Mesodermal cell (in vitro differentiated cells): ENCODE data around the gene KCNH2.

ENCODE experiments used
- H3K27ac ChIP-seq: 2 replicates; pipeline ENCODE4 v1.7.0; 2013; ENCODE audit warnings: mild to moderate bottlenecking, low read depth, low read length, moderate library complexity; ENCODE audit not compliant: severe bottlenecking
- H3K36me3 ChIP-seq: 2 replicates; pipeline ENCODE4 v1.7.1; 2013; ENCODE audit warnings: mild to moderate bottlenecking, low read length, moderate library complexity; ENCODE audit not compliant: control insufficient read depth, insufficient read depth
- H3K4me1 ChIP-seq: one replicate; pipeline ENCODE4 v1.7.1; 2013; ENCODE audit warnings: mild to moderate bottlenecking, low read length; ENCODE audit not compliant: insufficient read depth, control insufficient read depth, poor library complexity, severe bottlenecking
- H3K4me3 ChIP-seq: 2 replicates; pipeline ENCODE4 v1.7.0; 2013; ENCODE audit warnings: low read length, control low read depth, mild to moderate bottlenecking; ENCODE audit not compliant: insufficient read depth, poor library complexity, severe bottlenecking; ENCODE audit errors: extremely low read depth
- H3K9me3 ChIP-seq: 2 replicates; pipeline ENCODE4 v1.7.1; 2013; ENCODE audit warnings: mild to moderate bottlenecking, low read length, moderate library complexity; ENCODE audit not compliant: control insufficient read depth
- WGBS, 2 experiments: methylation state at CpG; one replicate each; pipeline ENCODE4 v1.1.5; 2013; ENCODE audit warnings: missing lambda C conversion rate in 2 of 2; ENCODE audit not compliant: insufficient coverage in 2 of 2; 5-methylcytosine and 5-hydroxymethylcytosine counted together

The KCNH2 gene

GRCh38 chr7:150986099-150986512, 8.0 kb upstream of the KCNH2 start:
- Histone ChIP-seq H3K36me3 (no peaks in the 10 kb centered on the region), H3K9me3 (peaks cover 3% of the 10 kb centered on the region), H3K4me3 (no peak overlapping the region), H3K27ac (no peak overlapping the region), H3K4me1 (peaks cover 4% of the 10 kb centered on the region)
- WGBS, 2 experiments, result 18 to 23% methylated on average over 15 to 16 of the region's 16 CpGs

- H3K27ac ChIP-seq, result no peak overlapping the region
- no peak overlapping the region for H3K4me3 ChIP-seq
- H3K4me1 ChIP-seq, result peaks cover 8% of the 10 kb centered on the region
- no peaks in the 10 kb centered on the region for H3K9me3 ChIP-seq
- no peaks in the 10 kb centered on the region for H3K36me3 ChIP-seq
- WGBS, 2 experiments, result 5 to 18% methylated on average over 2 of the region's 2 CpGs
Observed at GRCh38 chr7:150983893-150984368, 5.8 kb upstream of the KCNH2 start.

GRCh38 chr7:150982351-150982750, 4.2 kb upstream of the KCNH2 start:
- H3K4me3 ChIP-seq, result no peak overlapping the region
- no peaks in the 10 kb centered on the region for H3K36me3 ChIP-seq
- H3K27ac ChIP-seq, result no peak overlapping the region
- 62 to 63% methylated on average over 1 to 2 of the region's 3 CpGs for WGBS, 2 experiments
- no peaks in the 10 kb centered on the region for H3K9me3 ChIP-seq
- H3K4me1 ChIP-seq, result peaks cover 9% of the 10 kb centered on the region

- Histone ChIP-seq H3K9me3 (no peaks in the 10 kb centered on the region), H3K36me3 (no peaks in the 10 kb centered on the region), H3K4me1 (peaks cover 16% of the 10 kb centered on the region), H3K4me3 (no peak overlapping the region), H3K27ac (no peak overlapping the region)
- WGBS, 2 experiments, result 83 to 87% methylated on average over 5 of the region's 6 CpGs
Observed at GRCh38 chr7:150981644-150982043, 3.5 kb upstream of the KCNH2 start.

- H3K36me3 ChIP-seq, result no peaks in the 10 kb centered on the region
- no peak overlapping the region for H3K4me3 ChIP-seq
- WGBS, 2 experiments, result 70% methylated on average over 1 of the region's 2 CpGs; no CpG with 5 or more reads in 1 of the 2 experiments
- no peak overlapping the region for H3K27ac ChIP-seq
- H3K4me1 ChIP-seq, result peaks cover 21% of the 10 kb centered on the region
- H3K9me3 ChIP-seq, result no peaks in the 10 kb centered on the region
Observed at GRCh38 chr7:150980663-150981062, 2.5 kb upstream of the KCNH2 start.

- no peaks in the 10 kb centered on the region for H3K9me3 ChIP-seq
- H3K36me3 ChIP-seq, result no peaks in the 10 kb centered on the region
- peaks cover 21% of the 10 kb centered on the region for H3K4me1 ChIP-seq
- H3K4me3 ChIP-seq, result peak overlapping the region; percentile 37
- H3K27ac ChIP-seq, result peak overlapping the region; percentile 0
- WGBS, 2 experiments, result 56 to 68% methylated on average over 6 to 7 of the region's 7 CpGs
Observed at GRCh38 chr7:150979713-150980390, 1.7 kb upstream of the KCNH2 start.

- Histone ChIP-seq H3K9me3 (no peaks in the 10 kb centered on the region), H3K27ac (no peak overlapping the region), H3K4me1 (peaks cover 21% of the 10 kb centered on the region), H3K36me3 (no peaks in the 10 kb centered on the region), H3K4me3 (peak overlapping the region; percentile 24)
- WGBS, 2 experiments, result 8 to 14% methylated on average over 25 to 27 of the region's 62 CpGs
Observed at GRCh38 chr7:150977382-150978125, 567 bp downstream of the KCNH2 start.

GRCh38 chr7:150976529-150977381, 1.4 kb downstream of the KCNH2 start:
- H3K4me3 ChIP-seq, result peak overlapping the region; percentile 24
- no peak overlapping the region for H3K27ac ChIP-seq
- 19 to 21% methylated on average over 8 to 10 of the region's 13 CpGs for WGBS, 2 experiments
- no peaks in the 10 kb centered on the region for H3K9me3 ChIP-seq
- H3K36me3 ChIP-seq, result no peaks in the 10 kb centered on the region
- peaks cover 21% of the 10 kb centered on the region for H3K4me1 ChIP-seq

GRCh38 chr7:150975536-150976319, 2.4 kb downstream of the KCNH2 start:
- Histone ChIP-seq H3K27ac (no peak overlapping the region), H3K4me1 (peaks cover 21% of the 10 kb centered on the region), H3K4me3 (no peak overlapping the region), H3K9me3 (no peaks in the 10 kb centered on the region), H3K36me3 (no peaks in the 10 kb centered on the region)
- 65 to 94% methylated on average over 4 to 7 of the region's 9 CpGs for WGBS, 2 experiments
